GM18870 (cell line): ENCODE results near the gene PAX5.
"Not testable (repeated sequence)": the region's sequence is repeated elsewhere in the genome, so short reads cannot be mapped to it uniquely, and the experiment has no call there.

Experiments used
- ATAC-seq: cut with Tn5 transposase; IDR thresholded peaks from one replicate; pipeline ENCODE4 v1.9.1; 2021; ENCODE audit warnings: moderate library complexity; ENCODE audit not compliant: unreplicated experiment

PAX5 gene

GRCh38 chr9:36882594-36882993 is 151.5 kb downstream of the PAX5 start:
- ATAC-seq = no peak

- ATAC-seq = no peak
Observed at GRCh38 chr9:36881743-36882441, 152.2 kb downstream of the PAX5 start.

- ATAC-seq = no peak
Observed at GRCh38 chr9:36881316-36881715, 152.8 kb downstream of the PAX5 start.

- ATAC-seq = no peak
Observed at GRCh38 chr9:36880075-36880474, 154.0 kb downstream of the PAX5 start.

- peak; percentile 48 for ATAC-seq
Observed at GRCh38 chr9:36878986-36879982, 154.8 kb downstream of the PAX5 start.

- ATAC-seq = no peak
Observed at GRCh38 chr9:36877239-36877638, 156.8 kb downstream of the PAX5 start.

GRCh38 chr9:36876056-36876455 is 158.0 kb downstream of the PAX5 start:
- no peak for ATAC-seq

- no peak for ATAC-seq
Observed at GRCh38 chr9:36874921-36875320, 159.1 kb downstream of the PAX5 start.

GRCh38 chr9:36874261-36874660 is 159.8 kb downstream of the PAX5 start:
- ATAC-seq = no peak

GRCh38 chr9:36873247-36873875 is 160.7 kb downstream of the PAX5 start:
- peak; percentile 60 for ATAC-seq

GRCh38 chr9:36872641-36873040 is 161.4 kb downstream of the PAX5 start:
- ATAC-seq = no peak

GRCh38 chr9:36871606-36872005 is 162.5 kb downstream of the PAX5 start:
- ATAC-seq = no peak

- no peak for ATAC-seq
Observed at GRCh38 chr9:36870960-36871359, 163.1 kb downstream of the PAX5 start.

GRCh38 chr9:36869605-36870004 is 164.5 kb downstream of the PAX5 start:
- not testable (repeated sequence) for ATAC-seq

GRCh38 chr9:36868586-36869282 is 165.3 kb downstream of the PAX5 start:
- ATAC-seq = no peak

GRCh38 chr9:36867672-36868471 is 166.2 kb downstream of the PAX5 start:
- no peak for ATAC-seq

- ATAC-seq = no peak
Observed at GRCh38 chr9:36867241-36867640, 166.8 kb downstream of the PAX5 start.

GRCh38 chr9:36866840-36867239 is 167.2 kb downstream of the PAX5 start:
- no peak for ATAC-seq

GRCh38 chr9:36865731-36866635 is 168.1 kb downstream of the PAX5 start:
- no peak for ATAC-seq
